HEK293T (cell line): ENCODE measurements around the gene MAP3K20.

Source experiments
- ARNT ChIP-seq: fragments of 450-650 bp; IDR thresholded peaks from 2 replicates; pipeline ENCODE4 v1.6.1; 2017; ENCODE audit warnings: mild to moderate bottlenecking
- BHLHE40 ChIP-seq: fragments of 450-650 bp; IDR thresholded peaks from 2 replicates; pipeline ENCODE4 v1.6.1; 2016; ENCODE audit warnings: mild to moderate bottlenecking, moderate library complexity, borderline replicate concordance
- ELF4 ChIP-seq: fragments of 450-650 bp; IDR thresholded peaks from 2 replicates; pipeline ENCODE4 v1.6.1; 2017; ENCODE audit warnings: antibody characterized with exemption
- FOXA1 ChIP-seq: fragments of 450-650 bp; IDR thresholded peaks from 2 replicates; pipeline ENCODE4 v1.6.1; 2016; ENCODE audit warnings: mild to moderate bottlenecking
- FOXM1 ChIP-seq: fragments of 450-650 bp; IDR thresholded peaks from 2 replicates; pipeline ENCODE4 v1.6.1; 2017; ENCODE audit warnings: mild to moderate bottlenecking, borderline replicate concordance
- HDGF ChIP-seq: fragments of 450-650 bp; IDR thresholded peaks from 2 replicates; pipeline ENCODE4 v1.6.1; 2017; ENCODE audit warnings: antibody characterized with exemption, borderline replicate concordance
- L3MBTL2 ChIP-seq: fragments of 450-650 bp; conservative IDR thresholded peaks from 2 replicates; pipeline ENCODE4 v1.6.1; 2016; ENCODE audit warnings: mild to moderate bottlenecking
- LEF1 ChIP-seq: fragments of 450-650 bp; IDR thresholded peaks from 2 replicates; pipeline ENCODE4 v1.6.1; 2017; ENCODE audit warnings: mild to moderate bottlenecking, borderline replicate concordance
- NFRKB ChIP-seq: fragments of 450-650 bp; IDR thresholded peaks from 2 replicates; pipeline ENCODE4 v1.6.1; 2016; ENCODE audit warnings: mild to moderate bottlenecking, moderate library complexity
- SP1 ChIP-seq: fragments of 450-650 bp; IDR thresholded peaks from 2 replicates; pipeline ENCODE4 v1.6.1; 2017
- SUZ12 ChIP-seq: fragments of 450-650 bp; IDR thresholded peaks from 2 replicates; pipeline ENCODE4 v1.6.1; 2016; ENCODE audit warnings: mild to moderate bottlenecking
- TARDBP ChIP-seq: fragments of 450-650 bp; IDR thresholded peaks from 2 replicates; pipeline ENCODE4 v1.6.1; 2016
- TF ChIP-seq, protein P1 (sequence below): fragments of 450-650 bp; IDR thresholded peaks from 2 replicates; pipeline ENCODE4 v1.6.1; 2016

- TF ChIP-seq NFRKB: no peak
- no peak for TF ChIP-seq TARDBP
- no peak for TF ChIP-seq BHLHE40
- no peak for TF ChIP-seq SUZ12
- no peak for TF ChIP-seq SP1
- TF ChIP-seq FOXM1: no peak
- no peak for TF ChIP-seq LEF1
- no peak for TF ChIP-seq ARNT
- TF ChIP-seq FOXA1: no peak
- no peak for TF ChIP-seq L3MBTL2
- TF ChIP-seq, protein P1, sequence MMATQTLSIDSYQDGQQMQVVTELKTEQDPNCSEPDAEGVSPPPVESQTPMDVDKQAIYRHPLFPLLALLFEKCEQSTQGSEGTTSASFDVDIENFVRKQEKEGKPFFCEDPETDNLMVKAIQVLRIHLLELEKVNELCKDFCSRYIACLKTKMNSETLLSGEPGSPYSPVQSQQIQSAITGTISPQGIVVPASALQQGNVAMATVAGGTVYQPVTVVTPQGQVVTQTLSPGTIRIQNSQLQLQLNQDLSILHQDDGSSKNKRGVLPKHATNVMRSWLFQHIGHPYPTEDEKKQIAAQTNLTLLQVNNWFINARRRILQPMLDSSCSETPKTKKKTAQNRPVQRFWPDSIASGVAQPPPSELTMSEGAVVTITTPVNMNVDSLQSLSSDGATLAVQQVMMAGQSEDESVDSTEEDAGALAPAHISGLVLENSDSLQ: no peak
- TF ChIP-seq HDGF: no peak
- TF ChIP-seq ELF4: no peak
Measured at GRCh38 chr2:173251225-173251624, 175.6 kb downstream of the MAP3K20 start.
